ENCODE measurements around the gene HOXC9.
A peak's percentile ranks its signal among the peaks of the same experiment; 100 is the strongest.

HOXC9 gene

GRCh38 chr12:53963434-53964314 lies 36.3 kb upstream of the HOXC9 start:
- no peak for DNase-seq

GRCh38 chr12:53964315-53964713 lies 35.6 kb upstream of the HOXC9 start:
- no peak for DNase-seq

GRCh38 chr12:53965281-53966084 lies 34.5 kb upstream of the HOXC9 start:
- no peak for DNase-seq

GRCh38 chr12:53966085-53966384 lies 33.9 kb upstream of the HOXC9 start:
- DNase-seq = no peak

- no peak for DNase-seq
Observed at GRCh38 chr12:53966385-53967133, 33.4 kb upstream of the HOXC9 start.

- DNase-seq = no peak
Observed at GRCh38 chr12:53967421-53967925, 32.5 kb upstream of the HOXC9 start.

GRCh38 chr12:53968214-53969127 lies 31.5 kb upstream of the HOXC9 start:
- DNase-seq = no peak

- DNase-seq = no peak
Observed at GRCh38 chr12:53969588-53970259, 30.2 kb upstream of the HOXC9 start.

- DNase-seq = no peak
Observed at GRCh38 chr12:53970451-53970850, 29.5 kb upstream of the HOXC9 start.

- DNase-seq = no peak
Observed at GRCh38 chr12:53971129-53971528, 28.8 kb upstream of the HOXC9 start.

- no peak for DNase-seq
Observed at GRCh38 chr12:53971686-53972085, 28.3 kb upstream of the HOXC9 start.

- DNase-seq = no peak
Observed at GRCh38 chr12:53972152-53972702, 27.7 kb upstream of the HOXC9 start.

GRCh38 chr12:53972722-53973235 lies 27.2 kb upstream of the HOXC9 start, which contains the start of gene HOXC11:
TSS of gene HOXC11 (plus strand) at chr12:53973126. CDS start at chr12:53973242, 116 bp downstream.
- no peak for DNase-seq

- no peak for DNase-seq
Observed at GRCh38 chr12:53973236-53974042, 26.5 kb upstream of the HOXC9 start.

GRCh38 chr12:53974084-53975063 lies 25.6 kb upstream of the HOXC9 start, which contains the start of gene HOTAIR:
TSS of gene HOTAIR (minus strand) at chr12:53974954.
- peak; percentile 53 for DNase-seq

GRCh38 chr12:53975064-53975471 lies 24.9 kb upstream of the HOXC9 start:
- no peak for DNase-seq

GRCh38 chr12:53975479-53976152 lies 24.3 kb upstream of the HOXC9 start:
- no peak for DNase-seq

Measured in NCI-H1092 treated with DMSO at 0.1 percent for 48 hours (cell line).